H9 (cell line): ENCODE results near the gene ST8SIA5. TPM values are rescaled to one million over a fixed set of nuclear protein-coding genes. Genes with fewer than 3 reads are reported as not detected.
A peak's percentile ranks its signal among the peaks of the same experiment; 100 is the strongest.

Source experiments
- DNase-seq: peaks from one replicate; pipeline ENCODE4 v3.0.0-alpha.2; 2017
- H2AFZ ChIP-seq: one replicate; pipeline ENCODE4 v1.6.1; 2013; ENCODE audit warnings: mild to moderate bottlenecking, low read length, control low read depth, moderate library complexity
- H2AK5ac ChIP-seq: 2 replicates; pipeline ENCODE4 v1.6.1; 2013; ENCODE audit warnings: low read length, control low read depth, mixed read lengths; ENCODE audit not compliant: insufficient read length
- H2BK120ac ChIP-seq: one replicate; pipeline ENCODE4 v1.6.1; 2013; ENCODE audit warnings: low read depth, mild to moderate bottlenecking, low read length, control low read depth, inconsistent platforms; ENCODE audit not compliant: poor library complexity, severe bottlenecking
- H2BK12ac ChIP-seq: 2 replicates; pipeline ENCODE4 v1.6.1; 2013; ENCODE audit warnings: low read length, control low read depth, mixed read lengths, low read depth; ENCODE audit not compliant: insufficient read length
- H2BK15ac ChIP-seq: 2 replicates; pipeline ENCODE4 v1.6.1; 2013; ENCODE audit warnings: low read depth, low read length, control low read depth
- H2BK20ac ChIP-seq: one replicate; pipeline ENCODE4 v1.6.1; 2013; ENCODE audit warnings: low read depth, mild to moderate bottlenecking, low read length, control low read depth, inconsistent platforms; ENCODE audit not compliant: poor library complexity, severe bottlenecking
- H2BK5ac ChIP-seq: 2 replicates; pipeline ENCODE4 v1.6.1; 2013; ENCODE audit warnings: low read length, control low read depth, mixed read lengths; ENCODE audit not compliant: insufficient read length
- H3K14ac ChIP-seq: 2 replicates; pipeline ENCODE4 v1.6.1; 2013; ENCODE audit warnings: low read length, control low read depth; ENCODE audit not compliant: insufficient read depth
- H3K18ac ChIP-seq: 2 replicates; pipeline ENCODE4 v1.6.1; 2013; ENCODE audit warnings: low read depth, mild to moderate bottlenecking, mixed read lengths, low read length, control low read depth; ENCODE audit not compliant: insufficient read length
- H3K23ac ChIP-seq: 2 replicates; pipeline ENCODE4 v1.6.1; 2013; ENCODE audit warnings: low read length, control low read depth, mixed read lengths, low read depth; ENCODE audit not compliant: insufficient read length
- H3K23me2 ChIP-seq: 2 replicates; pipeline ENCODE4 v1.6.1; 2013; ENCODE audit warnings: low read depth, mild to moderate bottlenecking, mixed read lengths, low read length, control low read depth; ENCODE audit not compliant: insufficient read length, poor library complexity, severe bottlenecking
- H3K27ac ChIP-seq: 2 replicates; pipeline ENCODE4 v1.5.1; 2013; ENCODE audit warnings: low read length, control low read depth, mixed read lengths, low read depth; ENCODE audit not compliant: insufficient read length
- H3K27me3 ChIP-seq: 2 replicates; pipeline ENCODE4 v1.6.1; 2013; ENCODE audit warnings: low read length, control low read depth, inconsistent platforms; ENCODE audit not compliant: insufficient read depth
- H3K4ac ChIP-seq: 2 replicates; pipeline ENCODE4 v1.6.1; 2013; ENCODE audit warnings: low read depth, mild to moderate bottlenecking, control low read depth, inconsistent platforms, low read length, moderate library complexity
- H3K4me1 ChIP-seq: 2 replicates; pipeline ENCODE4 v1.6.1; 2013; ENCODE audit warnings: low read length, control low read depth, inconsistent platforms; ENCODE audit not compliant: insufficient read depth
- H3K4me2 ChIP-seq: 2 replicates; pipeline ENCODE4 v1.6.1; 2013; ENCODE audit warnings: low read length, control low read depth, mixed read lengths; ENCODE audit not compliant: insufficient read length, insufficient read depth
- H3K56ac ChIP-seq: 2 replicates; pipeline ENCODE4 v1.6.1; 2013; ENCODE audit warnings: low read depth, mild to moderate bottlenecking, mixed read lengths, low read length, control low read depth; ENCODE audit not compliant: insufficient read length
- H3K79me1 ChIP-seq: 2 replicates; pipeline ENCODE4 v1.6.1; 2013; ENCODE audit warnings: low read depth, mild to moderate bottlenecking, moderate library complexity, low read length, control low read depth, inconsistent platforms; ENCODE audit not compliant: insufficient read depth, poor library complexity, severe bottlenecking
- H3K79me2 ChIP-seq: 2 replicates; pipeline ENCODE4 v1.6.1; 2013; ENCODE audit warnings: low read length, control low read depth, inconsistent platforms; ENCODE audit not compliant: insufficient read depth
- H3K9ac ChIP-seq: 2 replicates; pipeline ENCODE4 v1.6.1; 2013; ENCODE audit warnings: low read length, control low read depth, mixed read lengths; ENCODE audit not compliant: insufficient read length; ENCODE audit errors: extremely low read depth
- H3K9me3 ChIP-seq: one replicate; pipeline ENCODE4 v1.6.1; 2013; ENCODE audit warnings: low read depth, low read length, inconsistent platforms; ENCODE audit not compliant: control insufficient read depth
- H3T11ph ChIP-seq: one replicate; pipeline ENCODE4 v1.6.1; 2013; ENCODE audit warnings: mild to moderate bottlenecking, low read length, control low read depth, inconsistent platforms
- H4K20me1 ChIP-seq: one replicate; pipeline ENCODE4 v1.6.1; 2013; ENCODE audit not compliant: control insufficient read depth, insufficient read length, insufficient read depth
- H4K5ac ChIP-seq: 2 replicates; pipeline ENCODE4 v1.6.1; 2013; ENCODE audit warnings: low read depth, mild to moderate bottlenecking, mixed read lengths, low read length, control low read depth; ENCODE audit not compliant: insufficient read length
- H4K8ac ChIP-seq: replicated peaks from 2 replicates; pipeline ENCODE4 v1.6.1; 2013; ENCODE audit warnings: low read length, control low read depth, mixed read lengths, low read depth; ENCODE audit not compliant: insufficient read length
- H4K91ac ChIP-seq: 2 replicates; pipeline ENCODE4 v1.6.1; 2013; ENCODE audit warnings: low read depth, mild to moderate bottlenecking, moderate library complexity, mixed read lengths, low read length, control low read depth; ENCODE audit not compliant: insufficient read length
- H3K27ac Mint-ChIP-seq, 3 experiments: 2 replicates in 2 of 3; 3 replicates in 1 of 3; pipeline ENCODE4 v1.8.0; 2020 to 2021; ENCODE audit warnings: mixed read lengths in 3 of 3, mild to moderate bottlenecking in 1 of 3, moderate library complexity in 1 of 3
- H3K27me3 Mint-ChIP-seq: 2 replicates; pipeline ENCODE4 v1.8.0; 2021; ENCODE audit warnings: low read depth, mild to moderate bottlenecking, moderate library complexity, mixed read lengths
- H3K36me3 Mint-ChIP-seq, 3 experiments: 2 replicates in 2 of 3; 3 replicates in 1 of 3; pipeline ENCODE4 v1.8.0; 2020 to 2021; ENCODE audit warnings: low read depth in 3 of 3, mixed read lengths in 3 of 3; ENCODE audit not compliant: insufficient read depth in 1 of 3
- H3K4me1 Mint-ChIP-seq, 2 experiments: 2 replicates each; pipeline ENCODE4 v1.8.0; 2020; ENCODE audit warnings: mixed read lengths in 2 of 2
- H3K4me3 Mint-ChIP-seq, 2 experiments: 2 replicates in 1 of 2; 3 replicates in 1 of 2; pipeline ENCODE4 v1.8.0; 2020 to 2021; ENCODE audit warnings: mild to moderate bottlenecking in 2 of 2, mixed read lengths in 2 of 2, moderate library complexity in 1 of 2
- H3K9me3 Mint-ChIP-seq, 2 experiments: 2 replicates in 1 of 2; 3 replicates in 1 of 2; pipeline ENCODE4 v1.8.0; 2020; ENCODE audit warnings: mild to moderate bottlenecking in 2 of 2, mixed read lengths in 2 of 2, moderate library complexity in 1 of 2
- CTCF ChIP-seq: fragments of 200-600 bp; sonication (generic); conservative IDR thresholded peaks from 3 replicates; pipeline ENCODE4 v1.8.0; 2021; ENCODE audit warnings: antibody characterized with exemption, mild to moderate bottlenecking
- WGBS: extraction: QIAGEN DNeasy Blood & Tissue Kit; methylation state at CpG from one replicate; pipeline ENCODE4 v1.1.7; 2013; ENCODE audit warnings: missing lambda C conversion rate, low lambda C conversion rate, mixed read lengths; ENCODE audit not compliant: insufficient read length; ENCODE audit errors: extremely low coverage; 5-methylcytosine and 5-hydroxymethylcytosine counted together
- total RNA-seq: library from RNA; stranded (reverse); gene quantifications from 2 replicates; pipeline ENCODE4 v1.2.1, GENCODE V29; 2021

Gene ST8SIA5
- total RNA-seq, 1 experiment from 2014 or later = 0.63 TPM

GRCh38 chr18:46680784-46681695, 75.8 kb downstream of the ST8SIA5 start:
- no peaks in the 10 kb centered on the region for H3K9me3 Mint-ChIP-seq
- no peak overlapping the region; the same call in 1 of the 2 replicates for H3K14ac ChIP-seq
- no peak overlapping the region for H2BK12ac ChIP-seq
- H3K56ac ChIP-seq = no peak overlapping the region
- no peaks in the 10 kb centered on the region for H3K27me3 ChIP-seq
- H4K8ac ChIP-seq = no peak overlapping the region
- H4K20me1 ChIP-seq = no peaks in the 10 kb centered on the region
- no peak overlapping the region for H2BK5ac ChIP-seq
- H2BK15ac ChIP-seq = no peak overlapping the region
- H3K4me3 Mint-ChIP-seq = no peak overlapping the region
- H3K4ac ChIP-seq = no peak overlapping the region
- H3K27me3 Mint-ChIP-seq = no peaks in the 10 kb centered on the region; the same call in none of the 2 replicates
- WGBS = no CpG with 5 or more reads among the region's 12 CpGs
- H3K4me1 Mint-ChIP-seq = peaks cover 9 to 11% of the 10 kb centered on the region in 2 experiments; a peak in 3 of 4 replicates
- H3K9ac ChIP-seq = no peak overlapping the region
- H3K9me3 ChIP-seq = no peaks in the 10 kb centered on the region
- H3K36me3 Mint-ChIP-seq = no peaks in the 10 kb centered on the region
- DNase-seq = no peak
- H3K79me2 ChIP-seq = no peaks in the 10 kb centered on the region
- no peak overlapping the region for H4K5ac ChIP-seq
- TF ChIP-seq CTCF = no peak
- H2BK120ac ChIP-seq = no peak overlapping the region
- no peak overlapping the region for H3K18ac ChIP-seq
- H3K79me1 ChIP-seq = no peaks in the 10 kb centered on the region
- no peak overlapping the region for H2BK20ac ChIP-seq
- no peak overlapping the region for H3K23ac ChIP-seq
- H3K23me2 ChIP-seq = no peaks in the 10 kb centered on the region
- H3K27ac Mint-ChIP-seq = peak overlapping the region in 1 of 3 experiments; percentile 87; a peak in 1 of 7 replicates
- H4K91ac ChIP-seq = no peak overlapping the region
- no peak overlapping the region for H3K27ac ChIP-seq
- no peak overlapping the region for H2AFZ ChIP-seq
- no peak overlapping the region for H3T11ph ChIP-seq
- H3K4me2 ChIP-seq = no peak overlapping the region
- no peaks in the 10 kb centered on the region for H3K4me1 ChIP-seq
- no peak overlapping the region for H2AK5ac ChIP-seq
